HG03039 (cell line): ENCODE data around the gene CFAP58.

Source experiments
- ATAC-seq: cut with Tn5 transposase; IDR thresholded peaks from one replicate; pipeline ENCODE4 v1.9.1; 2021; ENCODE audit warnings: mild to moderate bottlenecking, moderate library complexity; ENCODE audit not compliant: unreplicated experiment

CFAP58 gene

DNA sequence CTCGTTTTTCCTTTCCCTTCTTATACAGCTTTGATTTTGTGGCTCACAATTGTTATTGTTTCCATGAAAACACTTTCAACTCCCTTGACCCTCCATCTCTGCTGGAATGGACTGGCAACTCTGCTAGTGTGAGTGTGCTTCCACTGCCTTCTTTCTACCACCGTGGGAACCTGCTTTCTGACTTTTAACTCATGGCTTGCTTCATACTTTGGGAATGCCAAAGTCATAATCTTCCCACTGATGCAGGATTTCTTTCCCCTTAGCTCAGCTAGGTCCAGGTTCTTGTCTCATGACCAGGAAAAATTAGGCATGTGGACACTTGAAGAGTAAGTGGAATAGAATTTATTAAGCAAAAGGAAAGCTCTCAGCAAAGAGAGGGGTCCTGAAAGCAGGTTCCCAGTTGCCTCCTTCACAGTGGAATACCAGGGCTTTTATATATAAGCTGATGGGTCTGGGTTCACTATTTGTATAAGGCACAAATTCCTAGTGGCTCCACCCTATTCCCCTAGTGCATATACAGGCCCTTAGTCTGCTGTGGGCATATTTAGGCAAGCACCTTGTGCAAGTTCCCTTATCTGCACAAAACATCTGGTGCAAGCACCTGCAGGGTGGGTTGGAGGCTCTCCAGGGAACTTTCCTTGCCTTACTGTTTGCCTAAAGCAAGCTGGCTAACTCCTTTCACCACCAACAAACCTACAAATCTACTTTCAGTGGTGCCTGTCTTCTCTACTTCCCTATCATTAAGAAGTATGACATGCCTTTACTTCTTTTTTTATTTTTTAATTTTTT lies 119.5 kb downstream of the CFAP58 start:
- no peak for ATAC-seq

GRCh38 chr10:104478380-104478779 lies 124.7 kb downstream of the CFAP58 start:
- no peak for ATAC-seq

DNA sequence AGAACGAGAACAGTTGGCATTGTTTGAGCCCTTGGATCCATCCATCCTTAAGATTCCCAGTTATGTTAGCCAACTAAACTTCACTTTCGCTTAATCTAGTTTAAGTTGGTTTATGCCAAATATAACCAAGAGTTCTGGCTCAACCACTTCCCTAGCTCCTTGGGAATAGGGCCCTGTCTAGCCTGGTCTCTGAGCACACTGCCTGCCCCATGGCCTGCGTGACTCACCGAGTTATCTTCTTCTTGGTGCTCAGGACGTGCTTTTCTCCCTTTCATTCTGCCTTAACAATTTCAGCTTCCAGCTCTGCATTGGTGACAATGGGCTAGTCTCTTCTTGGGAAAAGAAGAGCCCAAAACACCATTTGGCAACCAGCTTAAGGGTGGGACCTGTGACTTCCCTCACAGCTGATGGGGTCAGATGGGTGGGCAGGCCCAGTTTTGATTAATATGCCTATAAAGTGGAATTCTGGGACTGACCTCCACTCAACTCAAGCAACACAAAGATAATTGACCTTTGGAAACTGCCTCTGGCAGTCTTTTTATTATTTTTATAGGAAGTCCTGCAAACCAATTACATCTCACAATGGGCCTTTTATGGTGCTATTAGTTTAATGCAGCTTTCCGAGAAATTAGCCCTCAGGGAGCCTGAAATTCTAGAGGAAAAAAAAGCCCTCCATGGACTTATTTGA lies 126.4 kb downstream of the CFAP58 start:
- no peak for ATAC-seq

DNA sequence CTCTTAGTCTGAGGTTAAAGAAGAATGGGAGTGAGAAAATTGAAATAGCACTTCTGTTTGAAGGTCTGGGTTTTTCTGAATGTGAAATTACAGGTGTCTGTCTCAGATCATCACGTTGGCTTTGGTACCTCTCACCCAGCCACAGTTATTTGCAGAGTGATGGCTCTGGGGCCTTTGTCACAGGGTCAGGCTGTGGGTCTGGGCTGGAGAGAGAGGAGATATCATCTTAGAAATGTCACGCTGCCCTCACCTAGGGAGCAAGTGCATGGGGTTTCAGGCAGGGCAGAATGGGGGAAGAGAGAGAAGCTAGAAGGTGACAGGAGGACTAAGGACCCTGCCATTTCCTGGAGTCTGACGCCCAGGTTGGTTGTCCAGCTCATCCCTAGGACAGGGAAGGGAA lies 127.2 kb downstream of the CFAP58 start:
- no peak for ATAC-seq

GRCh38 chr10:104483582-104483981 lies 129.9 kb downstream of the CFAP58 start:
- no peak for ATAC-seq

- no peak for ATAC-seq
These were observed 132.0 kb downstream of the CFAP58 start for GRCh38 chr10:104485632-104486031.

DNA sequence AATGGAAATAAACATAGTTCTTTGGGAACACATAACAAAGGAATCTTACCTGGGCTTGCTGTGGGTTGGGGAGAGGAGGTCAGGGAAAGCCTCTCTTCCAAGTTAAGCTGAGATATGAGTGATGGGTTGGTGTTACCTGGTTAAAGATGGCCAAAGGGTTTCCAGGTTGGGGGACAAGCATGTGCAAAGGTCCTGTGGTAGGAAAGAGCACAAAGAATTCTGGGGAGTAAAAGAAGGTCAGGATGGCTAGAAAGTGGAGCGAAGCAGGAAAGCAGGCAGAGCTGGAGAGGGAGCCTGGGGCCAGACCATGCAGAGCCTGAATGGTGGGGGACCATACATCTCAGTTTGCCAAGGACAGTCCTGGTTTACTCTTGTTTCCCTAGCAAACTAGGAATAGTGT lies 133.2 kb downstream of the CFAP58 start:
- ATAC-seq: no peak

DNA sequence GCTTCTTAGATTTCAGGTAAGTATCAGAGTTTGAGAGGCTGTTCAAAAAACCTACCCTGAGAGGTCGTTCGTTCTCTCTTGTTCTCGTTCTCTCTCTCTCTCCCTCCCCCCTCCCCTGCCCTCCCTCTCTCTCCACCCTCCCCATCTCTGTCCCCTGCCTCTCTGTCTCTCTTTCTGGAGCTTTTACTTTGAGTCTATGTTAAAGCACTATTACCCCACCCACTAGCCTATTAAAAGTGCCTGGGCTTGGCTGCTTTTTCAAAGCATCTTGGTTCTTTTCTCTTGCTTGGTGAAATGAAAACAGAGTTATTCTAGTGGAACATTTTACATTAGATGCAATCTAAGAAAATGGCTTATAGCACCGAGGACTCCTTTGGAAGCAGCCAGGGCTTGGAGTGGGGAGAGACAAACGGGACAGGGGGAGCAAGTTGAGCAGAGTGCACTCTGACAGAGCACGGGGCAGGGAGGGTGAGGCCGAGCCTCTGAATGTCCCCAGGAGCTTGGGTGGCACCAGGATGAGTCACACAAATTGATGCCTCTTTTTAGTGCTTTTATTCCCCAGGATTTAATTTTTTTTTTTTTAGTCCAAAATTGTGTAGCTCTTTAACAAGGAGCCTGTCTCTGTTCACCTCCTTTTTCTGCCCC lies 134.3 kb downstream of the CFAP58 start:
- ATAC-seq: no peak

GRCh38 chr10:104488439-104488832 lies 134.8 kb downstream of the CFAP58 start:
- ATAC-seq: no peak

- no peak for ATAC-seq
These were observed 138.8 kb downstream of the CFAP58 start for GRCh38 chr10:104492329-104492940.

DNA sequence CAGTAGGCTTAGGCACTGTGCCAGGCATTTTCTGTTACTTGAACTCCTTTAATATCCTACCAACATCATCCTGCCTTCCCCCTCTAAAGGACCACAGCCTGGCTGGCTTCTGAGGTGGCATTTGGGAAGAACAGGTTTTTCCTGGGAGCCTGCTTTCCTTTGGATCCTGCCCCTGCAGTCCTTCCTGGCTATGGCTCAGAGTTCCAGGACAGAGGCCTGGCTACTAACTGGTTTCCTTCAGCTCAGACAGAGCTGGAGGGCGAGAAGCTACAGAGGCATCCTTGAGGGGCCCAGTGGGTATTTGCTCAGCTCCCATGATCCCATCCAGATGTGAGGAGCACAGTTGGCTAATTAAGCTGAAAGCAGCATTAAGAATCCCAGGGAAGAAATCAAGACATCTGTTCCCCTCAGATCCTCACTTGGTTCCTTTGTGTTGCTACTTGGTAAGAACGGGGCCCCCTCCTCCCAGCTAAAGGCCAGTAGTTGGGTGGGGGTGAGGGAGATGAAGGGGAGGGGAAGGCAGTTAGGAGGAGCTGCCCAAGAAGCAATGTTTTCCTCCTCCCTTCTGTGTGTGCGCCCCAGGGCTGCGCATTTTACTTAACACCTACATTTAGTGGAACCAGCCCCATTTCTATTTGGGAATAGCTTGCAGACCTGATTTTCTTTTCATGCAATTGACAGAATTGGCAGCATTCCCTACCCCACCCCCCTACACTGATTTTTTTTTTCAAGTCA lies 144.9 kb downstream of the CFAP58 start:
- no peak for ATAC-seq

DNA sequence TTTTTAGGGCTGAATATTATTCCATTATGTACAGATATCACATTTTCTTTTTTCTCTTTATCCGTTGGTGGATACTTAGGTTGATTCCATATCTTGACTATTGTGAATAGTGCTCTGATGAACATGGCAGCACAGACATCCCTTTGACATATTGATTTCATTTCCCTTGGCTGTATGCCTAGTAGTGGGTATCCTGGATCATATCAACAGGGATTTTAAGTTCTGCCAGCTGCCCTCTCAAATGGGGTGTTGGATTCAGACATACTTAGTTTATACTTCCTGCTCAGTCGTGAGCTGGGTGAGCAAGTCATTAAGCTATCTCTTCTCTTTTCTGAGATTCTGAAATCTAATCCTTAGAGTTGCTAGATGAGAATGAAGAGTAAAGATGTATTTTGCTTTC lies 147.8 kb downstream of the CFAP58 start:
- no peak for ATAC-seq

DNA sequence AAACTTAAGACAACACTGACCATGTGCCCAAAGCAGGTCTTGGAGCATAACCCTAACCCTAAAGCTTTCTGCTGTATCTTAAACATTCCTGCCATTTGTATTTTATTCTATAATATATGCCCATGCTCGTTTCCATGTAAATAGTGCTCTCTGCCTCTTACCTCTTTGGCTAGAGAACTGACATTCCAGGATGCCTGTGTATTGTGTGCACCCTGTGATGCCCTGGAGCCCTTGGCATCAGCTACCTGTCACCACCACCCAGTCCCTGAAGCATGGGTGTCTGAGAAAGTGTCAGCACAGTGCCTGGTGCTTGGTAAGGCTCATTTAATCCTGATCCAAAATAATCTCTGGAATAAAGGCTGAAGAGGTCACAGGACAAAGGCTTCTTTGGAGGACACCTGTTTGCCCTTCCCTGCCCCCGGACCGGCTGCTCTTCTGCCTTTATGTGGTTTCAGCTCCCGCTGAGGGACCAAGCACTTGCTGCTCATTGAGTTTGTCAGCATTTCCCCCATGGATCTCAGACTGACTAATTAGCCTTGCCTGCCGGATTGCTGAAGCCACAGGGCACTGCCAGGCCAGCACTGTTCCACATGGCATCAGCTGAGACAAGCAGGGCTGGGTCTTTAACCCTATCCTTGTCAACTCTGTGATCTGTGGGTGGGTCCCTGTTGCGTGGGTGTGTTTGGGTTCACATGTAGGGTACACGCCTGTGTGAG lies 148.4 kb downstream of the CFAP58 start:
- ATAC-seq: no peak

DNA sequence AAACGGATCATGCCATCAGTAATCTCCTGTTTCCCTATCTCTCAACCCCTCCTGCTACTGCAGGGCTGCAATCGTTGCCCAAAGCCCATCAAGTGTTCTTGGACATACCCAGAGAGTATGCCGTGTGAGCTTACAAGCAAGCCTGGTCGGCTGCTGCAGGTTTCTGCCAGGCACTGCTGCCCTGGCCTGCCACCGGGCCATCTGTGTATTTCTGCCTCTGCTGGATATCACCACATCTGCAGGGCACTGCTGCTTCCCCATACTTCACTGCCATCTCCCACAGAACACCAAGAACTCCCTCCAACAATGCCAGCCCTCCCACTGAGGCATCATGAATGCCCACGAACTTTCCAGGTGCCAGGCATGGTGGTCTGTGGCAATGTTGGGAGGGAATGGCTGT lies 149.3 kb downstream of the CFAP58 start:
- ATAC-seq: no peak
